GM10266 (cell line): ENCODE measurements around the gene KCNQ1.

ENCODE experiments used
- DNase-seq: peaks from one replicate; pipeline ENCODE4 v3.0.0; 2012; ENCODE audit errors: extremely low spot score
- TF ChIP-seq, protein P1 (sequence below): IDR thresholded peaks from 2 replicates; pipeline ENCODE4 v1.5.1; 2012; ENCODE audit warnings: mild to moderate bottlenecking, low read depth; ENCODE audit not compliant: control insufficient read depth, insufficient read depth; ENCODE audit errors: missing control alignments

The KCNQ1 gene

DNA sequence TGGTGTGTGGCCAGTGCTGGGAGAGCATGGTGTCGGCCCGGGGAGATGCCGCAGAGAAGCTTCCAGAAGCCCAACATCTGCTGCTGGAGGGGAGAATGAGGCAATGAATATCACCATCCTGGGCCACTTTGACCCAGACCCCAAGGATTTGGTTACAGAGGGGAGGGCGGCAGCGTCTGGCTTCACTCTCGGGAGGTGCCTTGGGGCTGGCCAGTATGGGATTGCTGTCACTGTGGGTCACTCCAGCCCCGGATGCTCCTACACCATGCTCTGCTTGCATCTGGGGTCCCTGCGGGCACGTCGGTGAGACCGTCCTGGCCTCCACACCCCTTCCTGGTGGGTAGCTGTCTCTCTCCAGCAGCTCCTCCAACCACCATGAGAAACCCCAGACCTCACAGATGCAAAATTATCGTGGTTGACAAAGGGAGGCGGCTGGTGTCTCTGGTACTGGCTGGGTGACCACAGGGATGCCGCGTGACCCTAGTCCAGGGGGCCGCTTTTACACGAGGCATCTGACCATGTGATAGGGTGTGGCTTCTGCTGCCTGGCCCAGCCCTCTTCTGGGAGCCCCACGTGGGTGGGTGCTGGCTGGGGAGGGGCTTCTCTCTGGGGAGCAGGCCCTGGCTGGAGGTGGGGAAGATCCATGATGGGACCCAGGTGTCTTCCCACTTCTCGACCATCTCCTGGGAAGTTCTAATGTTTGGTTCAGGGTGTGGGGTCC is 5.7 kb downstream of the KCNQ1 start:
- TF ChIP-seq, protein P1, sequence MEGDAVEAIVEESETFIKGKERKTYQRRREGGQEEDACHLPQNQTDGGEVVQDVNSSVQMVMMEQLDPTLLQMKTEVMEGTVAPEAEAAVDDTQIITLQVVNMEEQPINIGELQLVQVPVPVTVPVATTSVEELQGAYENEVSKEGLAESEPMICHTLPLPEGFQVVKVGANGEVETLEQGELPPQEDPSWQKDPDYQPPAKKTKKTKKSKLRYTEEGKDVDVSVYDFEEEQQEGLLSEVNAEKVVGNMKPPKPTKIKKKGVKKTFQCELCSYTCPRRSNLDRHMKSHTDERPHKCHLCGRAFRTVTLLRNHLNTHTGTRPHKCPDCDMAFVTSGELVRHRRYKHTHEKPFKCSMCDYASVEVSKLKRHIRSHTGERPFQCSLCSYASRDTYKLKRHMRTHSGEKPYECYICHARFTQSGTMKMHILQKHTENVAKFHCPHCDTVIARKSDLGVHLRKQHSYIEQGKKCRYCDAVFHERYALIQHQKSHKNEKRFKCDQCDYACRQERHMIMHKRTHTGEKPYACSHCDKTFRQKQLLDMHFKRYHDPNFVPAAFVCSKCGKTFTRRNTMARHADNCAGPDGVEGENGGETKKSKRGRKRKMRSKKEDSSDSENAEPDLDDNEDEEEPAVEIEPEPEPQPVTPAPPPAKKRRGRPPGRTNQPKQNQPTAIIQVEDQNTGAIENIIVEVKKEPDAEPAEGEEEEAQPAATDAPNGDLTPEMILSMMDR: no peak
- no peak for DNase-seq

DNA sequence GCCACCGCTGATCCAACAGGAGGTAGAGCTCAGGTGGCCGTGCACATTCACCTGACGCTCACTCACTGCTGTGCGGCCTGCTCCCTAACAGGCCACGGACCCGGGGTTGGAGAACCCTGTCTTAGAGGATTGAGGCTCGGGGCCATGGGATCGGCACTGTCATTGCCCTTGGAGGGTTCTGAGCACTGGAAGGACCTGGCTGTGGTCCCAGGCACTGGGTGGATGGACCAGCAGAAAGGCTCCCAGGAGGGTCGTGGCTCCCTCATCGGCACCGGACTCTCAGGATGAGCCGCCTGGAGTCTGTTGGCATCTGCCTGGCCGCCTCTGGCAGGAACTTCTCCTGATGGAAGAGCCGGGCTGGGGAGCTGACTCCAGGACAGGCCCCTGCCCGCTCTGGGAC is 6.5 kb downstream of the KCNQ1 start:
- no peak for DNase-seq
- TF ChIP-seq, protein P1: no peak

DNA sequence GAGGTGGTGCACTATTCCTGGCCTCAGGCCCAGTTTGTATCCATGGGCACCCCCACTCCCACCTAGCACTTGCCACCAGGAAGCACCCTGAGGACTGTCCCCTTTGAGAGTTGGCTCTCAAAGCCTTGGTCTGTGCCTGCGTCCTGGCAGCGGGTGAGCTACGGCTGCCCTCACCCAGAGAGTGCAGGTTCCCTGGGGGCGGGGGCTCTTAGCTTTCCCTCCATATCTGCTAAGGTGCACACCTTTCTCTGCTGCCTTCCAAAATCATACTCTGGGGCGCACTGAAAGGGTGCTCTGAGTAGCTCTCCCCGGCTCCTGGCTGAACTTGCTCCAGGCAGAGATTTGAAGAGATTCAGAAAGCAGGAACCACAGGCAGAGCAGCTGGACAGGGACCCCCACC is 7.1 kb downstream of the KCNQ1 start:
- TF ChIP-seq, protein P1: no peak
- no peak for DNase-seq

DNA sequence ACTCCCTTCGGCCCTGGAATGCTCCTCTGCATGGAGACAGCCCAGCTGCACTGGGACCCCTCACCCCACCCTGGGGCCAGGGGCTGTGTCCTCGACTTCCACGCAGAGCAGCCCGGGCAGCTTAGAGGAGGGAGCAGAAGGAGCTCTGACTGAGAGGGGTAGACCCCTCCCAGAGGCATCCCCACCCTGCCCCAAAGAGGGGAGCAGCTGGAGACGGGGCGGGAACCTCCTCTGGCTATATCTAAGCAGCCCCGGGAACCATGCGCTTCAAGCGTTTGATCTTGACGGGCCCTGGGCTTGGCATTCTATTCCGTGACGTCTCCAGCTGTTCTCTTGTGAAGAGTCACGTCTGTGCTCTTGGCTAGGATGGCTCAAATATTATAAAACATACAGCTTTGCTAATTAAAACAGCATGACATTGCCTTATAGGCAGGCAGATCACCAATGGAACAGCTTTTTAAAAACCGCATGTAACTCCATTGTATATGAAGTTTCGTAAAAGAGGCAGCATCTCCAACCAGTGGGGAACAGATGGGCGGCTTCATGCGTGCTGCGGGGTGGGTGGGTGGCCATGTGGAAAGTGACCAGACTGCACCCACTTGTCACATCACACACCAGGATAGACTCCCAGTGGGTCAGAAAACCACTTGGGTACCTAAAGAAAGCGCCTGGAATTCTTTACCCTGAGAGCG is 7.7 kb downstream of the KCNQ1 start:
- DNase-seq: no peak
- TF ChIP-seq, protein P1: no peak

DNA sequence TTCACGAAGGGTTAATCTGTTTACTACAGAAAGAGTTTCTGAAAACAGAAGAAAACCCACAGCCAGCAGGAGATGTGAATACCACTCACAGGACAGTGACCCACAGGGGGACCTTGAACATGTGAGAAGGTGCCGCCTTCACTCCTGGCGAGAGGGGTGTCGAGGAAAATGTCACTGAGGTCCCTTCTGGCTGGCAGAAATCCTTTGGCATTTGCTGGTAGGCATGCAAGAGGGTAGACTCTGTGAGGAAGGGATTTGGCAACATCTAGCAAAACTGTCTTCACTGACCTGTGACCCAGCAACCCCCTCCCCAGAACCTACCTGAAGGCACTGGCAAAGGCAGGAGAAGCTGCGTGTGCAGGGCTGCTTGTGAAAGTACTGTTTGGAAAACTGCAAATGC is 8.6 kb downstream of the KCNQ1 start:
- TF ChIP-seq, protein P1: no peak
- DNase-seq: no peak

DNA sequence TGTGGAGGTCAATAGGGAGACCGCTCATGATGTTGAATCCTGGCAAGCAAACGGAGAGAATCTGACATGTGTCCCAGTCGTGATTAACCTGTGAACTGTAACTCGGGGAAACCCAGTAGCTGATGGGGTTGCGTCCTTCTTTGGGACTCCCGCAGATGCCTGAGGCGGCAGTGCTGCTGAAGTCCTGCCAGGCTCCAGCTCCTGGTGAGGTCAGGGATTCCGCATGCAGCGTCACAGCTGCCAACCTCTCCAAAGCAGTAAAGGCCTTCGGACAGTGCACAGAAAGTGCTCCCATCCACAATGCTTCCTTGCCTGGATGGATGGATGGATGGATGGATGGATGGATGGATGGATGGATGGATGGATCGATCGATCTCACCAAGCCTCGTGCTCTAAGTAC is 13.5 kb downstream of the KCNQ1 start:
- TF ChIP-seq, protein P1: no peak
- DNase-seq: no peak
